ENCODE results near the gene KIAA1217.

- TF ChIP-seq EZH2 (IDR thresholded peaks at IDR 0.05; ENCODE audit: insufficient read depth, poor library complexity, severe bottlenecking) (no peak), EZH2phosphoT487 (IDR thresholded peaks at IDR 0.05; ENCODE audit: insufficient read depth, low read depth) (no peak)
Measured at GRCh38 chr10:24202181-24202570, 6.8 kb upstream of the KIAA1217 start.

Measured in GM23248 (cell line).